Esophagus mucosa (tissue), 1 donor: ENCODE measurements around the gene CDH15. TPM values are rescaled to one million over a fixed set of nuclear protein-coding genes. Genes with fewer than 3 reads are reported as not detected.
A peak's percentile ranks its signal among the peaks of the same experiment; 100 is the strongest.

Experiments
- ATAC-seq: fragments of 200-7000 bp; cut with Tn5 transposase; one replicate; pipeline ENCODE4 v1.9.1; 2020
- total RNA-seq: library from RNA; stranded (reverse); gene quantifications from one replicate; pipeline ENCODE4 v1.2.4, GENCODE V29; 2023
- donor health status: DM: yes; HTN: yes; CAD: no.

The CDH15 gene, protein sequence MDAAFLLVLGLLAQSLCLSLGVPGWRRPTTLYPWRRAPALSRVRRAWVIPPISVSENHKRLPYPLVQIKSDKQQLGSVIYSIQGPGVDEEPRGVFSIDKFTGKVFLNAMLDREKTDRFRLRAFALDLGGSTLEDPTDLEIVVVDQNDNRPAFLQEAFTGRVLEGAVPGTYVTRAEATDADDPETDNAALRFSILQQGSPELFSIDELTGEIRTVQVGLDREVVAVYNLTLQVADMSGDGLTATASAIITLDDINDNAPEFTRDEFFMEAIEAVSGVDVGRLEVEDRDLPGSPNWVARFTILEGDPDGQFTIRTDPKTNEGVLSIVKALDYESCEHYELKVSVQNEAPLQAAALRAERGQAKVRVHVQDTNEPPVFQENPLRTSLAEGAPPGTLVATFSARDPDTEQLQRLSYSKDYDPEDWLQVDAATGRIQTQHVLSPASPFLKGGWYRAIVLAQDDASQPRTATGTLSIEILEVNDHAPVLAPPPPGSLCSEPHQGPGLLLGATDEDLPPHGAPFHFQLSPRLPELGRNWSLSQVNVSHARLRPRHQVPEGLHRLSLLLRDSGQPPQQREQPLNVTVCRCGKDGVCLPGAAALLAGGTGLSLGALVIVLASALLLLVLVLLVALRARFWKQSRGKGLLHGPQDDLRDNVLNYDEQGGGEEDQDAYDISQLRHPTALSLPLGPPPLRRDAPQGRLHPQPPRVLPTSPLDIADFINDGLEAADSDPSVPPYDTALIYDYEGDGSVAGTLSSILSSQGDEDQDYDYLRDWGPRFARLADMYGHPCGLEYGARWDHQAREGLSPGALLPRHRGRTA
- total RNA-seq: not detected

GRCh38 chr16:89171216-89172170 lies at the start of gene CDH15:
Gene CDH15, plus strand, starts transcription at chr16:89171748. Its CDS starts 84 bp downstream, at chr16:89171832.
- ATAC-seq: peak; percentile 93

GRCh38 chr16:89122322-89122851 lies 49.2 kb upstream of the CDH15 start:
- ATAC-seq: peak; percentile 71

- peak; percentile 12 for ATAC-seq
Observed at GRCh38 chr16:89123001-89123830, 48.3 kb upstream of the CDH15 start.

- ATAC-seq: no peak
Observed at GRCh38 chr16:89123831-89124100, 47.8 kb upstream of the CDH15 start.

DNA sequence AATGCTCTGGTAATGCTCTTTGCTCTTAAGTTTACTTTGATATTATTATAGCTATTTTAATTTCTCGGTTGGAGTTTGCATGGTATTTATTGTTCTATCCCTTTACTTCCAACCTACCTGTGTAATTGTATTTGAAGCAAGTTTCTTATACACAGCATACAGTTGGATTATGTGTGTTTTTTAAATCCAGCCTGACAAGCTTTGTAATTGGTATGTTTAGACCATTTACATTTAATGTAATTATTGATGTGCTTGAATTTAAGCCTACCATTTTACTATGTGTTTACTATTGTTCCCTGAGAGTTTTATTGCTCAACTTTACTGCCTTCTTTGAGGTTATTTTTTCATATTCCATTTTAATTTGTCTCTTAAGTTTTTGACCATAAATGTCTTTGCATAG lies 42.2 kb upstream of the CDH15 start:
- no peak for ATAC-seq

- ATAC-seq: no peak
Observed at GRCh38 chr16:89130448-89130847, 41.1 kb upstream of the CDH15 start.

- no peak for ATAC-seq
Observed at GRCh38 chr16:89131783-89132182, 39.8 kb upstream of the CDH15 start.

GRCh38 chr16:89132194-89133005 lies 39.1 kb upstream of the CDH15 start:
- ATAC-seq: peak; percentile 23

GRCh38 chr16:89133457-89134127 lies 38.0 kb upstream of the CDH15 start:
- peak; percentile 18 for ATAC-seq

DNA sequence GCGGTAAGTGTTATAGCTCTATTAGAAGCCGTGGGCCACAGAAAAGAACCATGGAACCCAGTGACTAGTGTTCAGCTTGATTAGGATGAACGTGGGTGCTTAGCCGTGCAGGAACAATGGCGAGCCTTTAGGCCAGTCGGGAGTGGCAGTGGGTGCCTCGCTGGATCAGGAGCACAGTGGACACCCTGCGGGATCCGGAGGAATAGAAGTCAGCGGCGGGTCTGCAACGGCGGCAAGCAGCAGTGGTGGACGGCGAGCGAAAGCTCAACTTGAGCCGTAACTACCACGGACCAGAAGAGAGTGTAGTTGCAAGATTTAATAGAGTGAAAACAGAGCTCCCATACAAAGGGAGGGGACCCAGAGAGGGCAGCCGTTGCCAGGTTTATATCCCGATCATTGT lies 37.3 kb upstream of the CDH15 start:
- ATAC-seq: no peak

GRCh38 chr16:89135166-89135565 lies 36.4 kb upstream of the CDH15 start:
- no peak for ATAC-seq

- no peak for ATAC-seq
Observed at GRCh38 chr16:89135971-89136765, 35.4 kb upstream of the CDH15 start.

- ATAC-seq: no peak
Observed at GRCh38 chr16:89136931-89137330, 34.6 kb upstream of the CDH15 start.

GRCh38 chr16:89137666-89138512 lies 33.7 kb upstream of the CDH15 start:
- no peak for ATAC-seq

DNA sequence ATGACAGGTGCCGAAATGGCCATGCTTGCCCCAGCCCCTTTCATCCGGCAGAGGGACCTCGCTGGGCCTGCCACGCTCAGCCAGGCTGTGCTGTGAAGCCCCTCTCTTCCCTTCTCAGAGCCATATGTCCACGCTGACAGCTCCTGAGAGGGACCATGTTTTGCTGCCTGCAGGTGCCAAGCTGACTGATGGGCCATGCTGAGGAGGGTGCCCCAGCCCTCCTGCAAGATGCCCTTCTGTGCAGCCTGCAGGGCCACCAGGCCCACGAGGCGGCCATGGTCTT lies 33.1 kb upstream of the CDH15 start:
- no peak for ATAC-seq

DNA sequence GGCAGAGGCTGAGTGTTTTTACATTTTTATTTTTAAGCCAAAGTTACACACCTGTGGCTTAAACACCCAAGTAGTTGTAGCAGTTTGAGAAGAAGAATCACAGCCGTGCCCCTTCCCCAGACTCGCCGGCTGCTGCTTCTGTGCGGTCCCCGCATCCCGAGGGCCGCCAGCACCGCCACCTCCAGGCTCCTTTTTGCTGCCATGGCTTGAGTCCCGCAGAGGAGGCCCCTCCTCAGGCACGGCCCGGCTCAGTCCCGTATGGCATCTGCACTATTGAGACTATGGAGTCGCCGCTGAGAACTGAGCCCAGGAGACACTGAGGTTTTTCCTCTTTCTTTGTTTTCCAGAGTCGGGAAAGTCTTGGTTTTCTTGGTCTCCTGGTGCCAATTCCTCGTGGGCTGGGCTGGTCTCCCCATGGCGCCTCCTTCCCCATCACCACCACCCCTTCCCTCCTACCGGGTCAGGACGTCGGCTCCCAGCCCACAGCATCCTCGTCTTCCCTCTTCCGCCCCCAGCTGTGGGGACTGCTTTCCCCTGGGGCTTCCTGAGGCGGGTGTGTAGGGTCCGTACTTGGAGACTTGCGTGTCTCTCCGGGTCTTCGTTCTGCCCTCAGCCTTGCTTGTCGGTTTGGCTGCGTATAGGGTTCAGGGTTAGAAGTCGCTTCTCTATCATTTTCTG lies 32.6 kb upstream of the CDH15 start:
- ATAC-seq: no peak

GRCh38 chr16:89139907-89140361 lies 31.6 kb upstream of the CDH15 start:
- no peak for ATAC-seq

- no peak for ATAC-seq
Observed at GRCh38 chr16:89140401-89140800, 31.1 kb upstream of the CDH15 start.
